Glutamatergic neuron (in vitro differentiated cells): ENCODE results near the gene RPL35. TPM values are rescaled to one million over a fixed set of nuclear protein-coding genes. Genes with fewer than 3 reads are reported as not detected.

Experiments used
- DNase-seq: peaks from one replicate; pipeline ENCODE4 v3.0.0; 2022
- H3K27ac Mint-ChIP-seq: one replicate; pipeline ENCODE4 v1.8.0; 2020; ENCODE audit warnings: mild to moderate bottlenecking, mixed read lengths, inconsistent platforms; ENCODE audit not compliant: unreplicated experiment
- H3K27me3 Mint-ChIP-seq: one replicate; pipeline ENCODE4 v1.8.0; 2020; ENCODE audit warnings: mild to moderate bottlenecking, moderate library complexity, mixed read lengths, inconsistent platforms; ENCODE audit not compliant: unreplicated experiment
- H3K36me3 Mint-ChIP-seq: one replicate; pipeline ENCODE4 v1.8.0; 2020; ENCODE audit warnings: mild to moderate bottlenecking, mixed read lengths, inconsistent platforms; ENCODE audit not compliant: unreplicated experiment
- H3K4me1 Mint-ChIP-seq: one replicate; pipeline ENCODE4 v1.8.0; 2020; ENCODE audit warnings: mild to moderate bottlenecking, low read depth, mixed read lengths, inconsistent platforms; ENCODE audit not compliant: unreplicated experiment
- H3K4me3 Mint-ChIP-seq: one replicate; pipeline ENCODE4 v1.8.0; 2020; ENCODE audit warnings: mild to moderate bottlenecking, mixed read lengths, inconsistent platforms; ENCODE audit not compliant: unreplicated experiment
- H3K9me3 Mint-ChIP-seq: one replicate; pipeline ENCODE4 v1.8.0; 2020; ENCODE audit warnings: mild to moderate bottlenecking, moderate library complexity, mixed read lengths, inconsistent platforms; ENCODE audit not compliant: unreplicated experiment
- CTCF ChIP-seq: fragments of 200-600 bp; sonication (generic); IDR thresholded peaks from one replicate; pipeline ENCODE4 v1.5.0; 2021; ENCODE audit not compliant: partially characterized antibody, unreplicated experiment
- total RNA-seq: library from RNA; stranded (reverse); fragmentation: NEBNext Ultra II Directional; extraction: Animal tissue kit (Norgen Biotek cat#: 25700); gene quantifications from one replicate; pipeline ENCODE4 v1.2.1, GENCODE V29; 2021; ENCODE audit not compliant: unreplicated experiment

RPL35 gene
- total RNA-seq, 1 donor from 2014 or later, result 559 TPM

- Mint-ChIP-seq H3K27me3 (peaks cover 2% of the 10 kb centered on the region), H3K9me3 (peaks cover 5% of the 10 kb centered on the region)
These were observed 51.8 kb downstream of the RPL35 start for GRCh38 chr9:124809741-124810500.

GRCh38 chr9:124809211-124809610, 52.5 kb downstream of the RPL35 start:
- Mint-ChIP-seq H3K9me3 (peaks cover 5% of the 10 kb centered on the region), H3K4me3 (no peak overlapping the region), H3K36me3 (no peaks in the 10 kb centered on the region), H3K4me1 (peaks cover 2% of the 10 kb centered on the region), H3K27me3 (peaks cover 2% of the 10 kb centered on the region), H3K27ac (no peak overlapping the region)
- no peak for DNase-seq
- no peak for TF ChIP-seq CTCF

More at GRCh38 chr9:124809741-124810500, 51.8 kb downstream of the RPL35 start:
- H3K4me3 Mint-ChIP-seq, result no peak overlapping the region
- TF ChIP-seq CTCF, result no peak
- H3K4me1 Mint-ChIP-seq, result peaks cover 2% of the 10 kb centered on the region
- H3K36me3 Mint-ChIP-seq, result no peaks in the 10 kb centered on the region
- H3K27ac Mint-ChIP-seq, result no peak overlapping the region
- no peak for DNase-seq

- Mint-ChIP-seq H3K36me3 (no peaks in the 10 kb centered on the region), H3K4me3 (no peak overlapping the region), H3K4me1 (peaks cover 2% of the 10 kb centered on the region), H3K9me3 (peaks cover 5% of the 10 kb centered on the region), H3K27me3 (peaks cover 2% of the 10 kb centered on the region), H3K27ac (no peak overlapping the region)
- no peak for DNase-seq
- no peak for TF ChIP-seq CTCF
These were observed 53.4 kb downstream of the RPL35 start for GRCh38 chr9:124808246-124808956.

Other genes with a start within 250 kb of the RPL35 start
- 51.0 TPM for gene NR6A1, start 90.6 kb downstream of the RPL35 start, total RNA-seq
- gene OLFML2A, start 84.8 kb downstream of the RPL35 start, total RNA-seq, result not detected
- not detected for gene WDR38, start 8.5 kb downstream of the RPL35 start, total RNA-seq
- gene ARPC5L, start 173 bp upstream of the RPL35 start, total RNA-seq, result 25.2 TPM
- gene GOLGA1, start 79.1 kb upstream of the RPL35 start, total RNA-seq, result 18.3 TPM